Measurements from ENCODE around the gene ITFG1.

Gene ITFG1

DNA sequence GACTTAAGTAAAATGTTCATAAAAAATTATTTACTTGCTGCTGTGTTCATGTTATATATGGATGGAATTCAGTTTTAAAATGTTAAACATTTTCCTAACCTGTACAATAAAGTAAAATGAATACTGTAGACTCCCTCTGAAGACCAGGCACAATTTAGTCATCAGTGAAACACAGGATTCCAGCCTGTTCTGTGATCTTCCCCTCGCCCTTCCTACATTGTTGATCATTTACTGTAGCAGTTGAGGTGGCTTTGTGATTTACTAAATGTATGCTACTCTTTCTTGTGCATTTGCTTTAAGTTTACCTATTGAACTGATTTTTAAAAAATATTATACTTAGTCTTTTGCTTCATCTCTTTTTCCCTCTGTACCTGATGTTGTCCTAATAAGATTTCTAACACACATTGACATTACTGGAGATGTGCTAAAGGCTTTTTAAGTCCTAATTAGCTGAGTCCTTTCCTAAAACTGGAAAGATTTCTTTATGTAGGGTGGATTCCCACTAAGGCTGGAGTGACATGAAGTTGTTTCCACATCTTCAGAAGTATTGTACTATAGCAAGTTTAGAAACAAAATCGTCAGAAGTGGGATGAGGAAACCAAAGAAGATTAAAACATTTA lies 38.3 kb upstream of the ITFG1 start:
- no peak overlapping the region for H3K4me3 ChIP-seq (ENCODE audit: low read depth, low read length)
- TF ChIP-seq, protein P1, sequence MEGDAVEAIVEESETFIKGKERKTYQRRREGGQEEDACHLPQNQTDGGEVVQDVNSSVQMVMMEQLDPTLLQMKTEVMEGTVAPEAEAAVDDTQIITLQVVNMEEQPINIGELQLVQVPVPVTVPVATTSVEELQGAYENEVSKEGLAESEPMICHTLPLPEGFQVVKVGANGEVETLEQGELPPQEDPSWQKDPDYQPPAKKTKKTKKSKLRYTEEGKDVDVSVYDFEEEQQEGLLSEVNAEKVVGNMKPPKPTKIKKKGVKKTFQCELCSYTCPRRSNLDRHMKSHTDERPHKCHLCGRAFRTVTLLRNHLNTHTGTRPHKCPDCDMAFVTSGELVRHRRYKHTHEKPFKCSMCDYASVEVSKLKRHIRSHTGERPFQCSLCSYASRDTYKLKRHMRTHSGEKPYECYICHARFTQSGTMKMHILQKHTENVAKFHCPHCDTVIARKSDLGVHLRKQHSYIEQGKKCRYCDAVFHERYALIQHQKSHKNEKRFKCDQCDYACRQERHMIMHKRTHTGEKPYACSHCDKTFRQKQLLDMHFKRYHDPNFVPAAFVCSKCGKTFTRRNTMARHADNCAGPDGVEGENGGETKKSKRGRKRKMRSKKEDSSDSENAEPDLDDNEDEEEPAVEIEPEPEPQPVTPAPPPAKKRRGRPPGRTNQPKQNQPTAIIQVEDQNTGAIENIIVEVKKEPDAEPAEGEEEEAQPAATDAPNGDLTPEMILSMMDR (IDR thresholded peaks at IDR 0.05; ENCODE audit: low read depth, low read length): no peak

DNA sequence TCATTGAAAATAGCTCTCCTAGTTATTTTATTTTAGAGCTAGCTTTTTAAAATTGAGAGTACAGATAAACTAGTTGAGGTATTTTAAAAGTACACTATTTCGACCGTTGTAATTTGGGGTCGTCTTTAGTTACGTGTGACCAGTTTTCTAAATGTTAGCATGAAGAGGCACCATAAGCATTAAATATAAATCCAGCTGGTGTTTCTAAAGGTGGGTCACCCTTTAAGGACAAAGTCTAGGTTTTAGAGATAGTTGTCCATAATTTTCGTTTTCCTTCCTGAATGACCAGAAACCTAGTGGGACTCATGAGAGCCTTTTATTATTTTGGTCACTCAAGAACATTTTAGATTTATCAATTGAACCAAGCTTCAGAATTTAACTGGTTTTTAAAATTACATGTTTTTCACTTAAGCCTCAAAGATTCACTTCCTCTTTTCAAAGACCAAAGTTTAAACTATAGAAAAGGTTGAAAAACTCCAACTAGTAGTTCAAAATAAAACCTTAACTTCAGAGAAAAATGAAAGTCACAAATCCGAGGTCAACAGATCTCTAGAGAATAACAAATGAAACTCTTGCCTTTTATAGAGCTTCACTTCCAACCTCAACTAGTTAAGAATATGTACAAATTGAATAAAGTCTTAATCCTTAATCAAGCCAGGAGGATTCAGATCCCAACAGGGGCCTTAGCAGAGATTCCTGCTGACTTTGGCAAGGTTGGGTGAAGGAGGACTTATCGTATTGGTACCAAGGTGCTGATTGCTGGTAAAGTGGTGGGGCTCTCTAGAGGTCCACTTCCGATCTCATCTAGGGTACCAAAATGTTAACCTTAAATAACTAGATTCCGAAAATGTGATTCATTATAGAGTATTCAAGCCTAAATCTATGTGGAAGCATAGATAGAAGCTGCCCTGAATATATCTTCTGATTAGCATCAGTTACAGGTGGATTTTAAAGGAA lies 32.8 kb upstream of the ITFG1 start:
- H3K4me3 ChIP-seq (ENCODE audit: low read depth, low read length): no peak overlapping the region
- TF ChIP-seq, protein P1 (IDR thresholded peaks at IDR 0.05; ENCODE audit: low read depth, low read length): no peak

DNA sequence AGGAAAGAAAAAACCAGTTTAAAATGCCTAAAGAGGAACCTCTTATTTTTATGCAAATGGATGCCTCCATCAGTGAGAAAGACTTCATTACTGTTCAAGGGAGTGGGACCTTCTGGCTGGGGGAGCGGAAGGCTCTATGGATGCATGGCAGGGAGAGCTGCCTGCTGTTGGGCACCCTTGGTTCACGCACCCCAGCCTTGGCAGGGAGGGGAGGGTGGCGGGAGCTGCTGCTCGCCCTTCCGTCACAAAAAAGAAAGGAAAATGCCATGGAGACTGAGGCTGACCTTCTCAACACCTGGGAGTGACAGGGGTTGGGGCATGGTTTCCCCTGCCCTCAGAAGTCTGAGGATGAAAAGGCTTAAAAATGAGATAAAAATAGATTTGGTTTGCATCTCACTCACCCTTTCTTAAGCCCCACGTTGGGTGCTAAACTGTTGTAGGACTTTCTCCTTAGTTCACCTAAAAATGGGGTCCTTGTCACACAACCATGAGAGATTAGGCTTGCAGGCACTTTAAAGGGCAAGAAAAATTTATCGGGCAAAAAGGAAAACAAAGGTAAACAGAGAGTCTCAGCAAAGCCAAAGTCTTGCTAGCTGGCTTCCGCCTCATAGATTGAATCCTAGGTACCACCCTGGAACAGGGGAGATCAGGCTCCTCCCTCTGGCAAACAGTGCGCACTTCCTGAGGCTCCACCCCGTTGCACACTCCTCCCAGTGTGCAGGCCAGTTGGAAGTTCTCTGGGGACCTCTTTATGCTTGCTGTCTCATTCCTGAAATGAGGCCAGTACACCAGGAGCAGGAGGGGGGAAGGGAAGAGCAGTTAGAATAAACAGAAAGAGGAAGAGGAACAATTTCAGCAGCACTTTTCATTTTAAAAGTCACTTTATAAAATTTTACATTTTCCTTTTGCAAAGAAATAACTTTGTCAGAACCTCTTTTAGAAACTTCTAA lies 31.8 kb upstream of the ITFG1 start:
- TF ChIP-seq, protein P1 (IDR thresholded peaks at IDR 0.05; ENCODE audit: low read depth, low read length): no peak
- no peak overlapping the region for H3K4me3 ChIP-seq (ENCODE audit: low read depth, low read length)

DNA sequence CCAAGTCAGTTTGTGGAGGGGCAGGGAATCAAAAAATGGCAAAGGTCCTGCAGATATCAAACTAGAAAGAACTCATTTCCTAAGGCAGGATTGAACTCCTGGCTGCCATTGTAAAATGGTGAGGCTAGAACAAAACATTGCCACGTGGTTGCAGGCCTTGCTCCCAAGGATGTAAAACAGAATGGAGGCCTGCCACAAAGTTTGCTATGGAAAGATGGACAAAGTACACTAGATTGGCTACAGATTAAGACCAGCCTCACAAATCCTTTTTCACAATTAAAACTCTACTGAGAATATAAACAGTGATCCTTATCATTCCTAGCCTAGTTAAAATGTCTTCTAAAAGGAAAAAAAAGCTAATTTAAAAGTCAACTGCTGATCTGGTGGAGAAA lies 31.2 kb upstream of the ITFG1 start:
- TF ChIP-seq, protein P1 (IDR thresholded peaks at IDR 0.05; ENCODE audit: low read depth, low read length): no peak
- no peak overlapping the region for H3K4me3 ChIP-seq (ENCODE audit: low read depth, low read length)

DNA sequence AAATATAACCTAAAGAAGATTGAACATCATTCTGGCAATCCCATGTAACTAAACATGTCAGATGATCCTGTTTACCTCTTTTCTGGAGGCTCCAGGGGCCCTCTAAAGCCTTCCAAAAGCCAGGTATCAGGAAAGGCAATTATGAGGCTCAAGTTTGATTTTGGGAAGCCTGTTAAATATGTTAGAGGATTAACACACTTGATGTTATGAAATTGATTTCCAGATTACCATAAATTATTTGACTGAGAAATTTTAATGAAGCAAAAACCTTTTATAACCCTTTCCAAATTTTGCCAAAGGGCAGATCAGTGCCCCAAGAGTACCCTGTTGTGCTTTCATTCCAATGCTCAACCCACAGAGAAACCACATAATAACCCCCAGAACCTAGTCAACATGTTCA lies 29.6 kb upstream of the ITFG1 start:
- TF ChIP-seq, protein P1 (IDR thresholded peaks at IDR 0.05; ENCODE audit: low read depth, low read length): no peak
- H3K4me3 ChIP-seq (ENCODE audit: low read depth, low read length): no peak overlapping the region

DNA sequence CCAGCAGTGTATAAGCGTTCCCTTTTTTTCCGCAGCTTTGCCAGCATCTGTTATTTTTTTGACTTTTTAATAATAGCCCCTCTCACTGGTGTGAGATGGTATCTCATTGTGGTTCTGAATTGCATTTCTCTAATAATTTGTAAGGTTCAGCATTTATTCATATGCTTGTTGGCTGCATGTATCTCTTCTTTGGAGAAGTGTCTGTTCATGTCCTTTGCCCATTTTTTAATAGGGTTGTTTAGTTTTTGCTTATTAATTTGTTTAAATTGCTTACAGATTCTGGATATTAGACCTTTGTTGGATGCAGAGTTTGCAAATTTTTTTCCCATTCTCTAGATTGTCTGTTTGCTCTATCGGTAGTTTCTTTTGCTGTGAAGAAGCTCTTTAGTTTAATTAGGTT lies 27.2 kb upstream of the ITFG1 start:
- TF ChIP-seq, protein P1 (IDR thresholded peaks at IDR 0.05; ENCODE audit: low read depth, low read length): no peak

More for the DNA sequence above, 27.2 kb upstream of the ITFG1 start:
- no peak overlapping the region for H3K4me3 ChIP-seq (ENCODE audit: low read depth, low read length)

All from WI38 (cell line).